K562 (cell line): ENCODE results near the gene SOWAHB. TPM values are rescaled to one million over a fixed set of nuclear protein-coding genes. Genes with fewer than 3 reads are reported as not detected.

ENCODE experiments used
- ATAC-seq: fragments of 200-7000 bp; cut with Tn5 transposase; 3 replicates; pipeline ENCODE4 v1.9.1; 2020; ENCODE audit warnings: moderate library complexity
- BruUV-seq: library from RNA; stranded (reverse); fragments of 400-500 nt; replicated peaks from 2 replicates; lab custom pipeline; 2021; lab: Mats Ljungman, UMichigan
- CTCF ChIA-PET: fragments of 300-600 bp; formaldehyde crosslinking; extraction: SDS; loops from one replicate; lab custom pipeline; 2021; ENCODE audit warnings: low intra/inter-chr PET ratio; lab: Yijun Ruan, JAX
- POLR2A ChIA-PET: fragments of 300-600, 350-650 bp; sonication (Branson Sonifier 250); formaldehyde crosslinking; extraction: SDS; loops from one replicate; lab custom pipeline; 2021; ENCODE audit warnings: antibody characterized with exemption, inconsistent platforms; lab: Yijun Ruan, JAX
- DNase-seq, 4 experiments: peaks; one replicate each; pipeline versions ENCODE4 v3.0.0 to v3.0.0-alpha.2; 2011 to 2018; ENCODE audit warnings: low spot score in 3 of 4, mixed read lengths in 3 of 4; ENCODE audit errors: extremely low read depth in 1 of 4
- FAIRE-seq: peaks from 2 replicates; lab custom pipeline; 2011; peaks lifted over from hg19 to GRCh38; lab: Jason Lieb, UNC
- H2AFZ ChIP-seq: 2 replicates; pipeline ENCODE4 v1.6.0; 2011; ENCODE audit warnings: low read depth, low read length, control low read depth, inconsistent platforms
- H3K27ac ChIP-seq: fragments of 200-600 bp; 3 replicates; pipeline ENCODE4 v1.8.0; 2011; ENCODE audit warnings: low read depth, mild to moderate bottlenecking, control low read depth, inconsistent platforms, low read length, moderate library complexity, mixed read lengths; ENCODE audit errors: extremely low read depth
- H3K27me3 ChIP-seq, 2 experiments: fragments of 300-600 bp in 1 of 2; 2 replicates in 1 of 2; 3 replicates in 1 of 2; pipeline versions ENCODE4 v1.6.0 to v1.8.0; 2011; ENCODE audit warnings: inconsistent platforms in 2 of 2, low read length in 2 of 2, mild to moderate bottlenecking in 1 of 2, mixed read lengths in 1 of 2, moderate library complexity in 1 of 2; ENCODE audit not compliant: control insufficient read depth in 2 of 2, insufficient read depth in 2 of 2
- H3K36me3 ChIP-seq: fragments of 300-600 bp; 3 replicates; pipeline ENCODE4 v1.8.0; 2011; ENCODE audit warnings: mild to moderate bottlenecking, low read length, inconsistent platforms; ENCODE audit not compliant: control insufficient read depth, insufficient read depth
- H3K4me1 ChIP-seq, 2 experiments: fragments of 200-600 bp in 1 of 2; replicated peaks in 1 of 2; 2 replicates in 1 of 2; 3 replicates in 1 of 2; pipeline versions ENCODE4 v1.5.1 to v1.8.0; 2011; ENCODE audit warnings: inconsistent platforms in 2 of 2, low read length in 2 of 2, mild to moderate bottlenecking in 1 of 2, mixed read lengths in 1 of 2, moderate library complexity in 1 of 2; ENCODE audit not compliant: control insufficient read depth in 2 of 2, insufficient read depth in 2 of 2
- H3K4me2 ChIP-seq: 2 replicates; pipeline ENCODE4 v1.6.1; 2011; ENCODE audit warnings: low read length, control low read depth, inconsistent platforms, mixed read lengths; ENCODE audit not compliant: insufficient read depth
- H3K4me3 ChIP-seq: fragments of 200-600 bp; sonication (generic), shearing (Covaris generic); 2 replicates; pipeline ENCODE4 v1.5.1; 2016; ENCODE audit warnings: control low read depth, inconsistent platforms
- H3K79me2 ChIP-seq: fragments of 200-600 bp; 3 replicates; pipeline ENCODE4 v1.8.0; 2011; ENCODE audit warnings: low read length, inconsistent platforms; ENCODE audit not compliant: control insufficient read depth, insufficient read depth
- H3K9ac ChIP-seq, 2 experiments: 2 replicates each; pipeline versions ENCODE4 v1.6.0 to v1.6.1; 2011; ENCODE audit warnings: low read depth in 2 of 2, low read length in 2 of 2, control low read depth in 1 of 2, inconsistent platforms in 1 of 2, mild to moderate bottlenecking in 1 of 2, mixed read lengths in 1 of 2; ENCODE audit not compliant: insufficient read depth in 1 of 2
- H3K9me1 ChIP-seq: one replicate; pipeline ENCODE4 v1.6.0; 2011; ENCODE audit warnings: inconsistent platforms, mild to moderate bottlenecking, low read length, moderate library complexity; ENCODE audit not compliant: control insufficient read depth, insufficient read depth
- H3K9me3 ChIP-seq: replicated peaks from 2 replicates; pipeline ENCODE4 v1.5.1; 2011; ENCODE audit warnings: low read depth, low read length, inconsistent platforms; ENCODE audit not compliant: control insufficient read depth, insufficient read depth
- H4K20me1 ChIP-seq: replicated peaks from 2 replicates; pipeline ENCODE4 v1.6.1; 2011; ENCODE audit warnings: low read length, inconsistent platforms, mixed read lengths; ENCODE audit not compliant: control insufficient read depth, insufficient read depth
- CHD4 ChIP-seq: fragments of 200-600 bp; sonication (generic); IDR thresholded peaks from 3 replicates; pipeline ENCODE4 v1.6.1; 2012; ENCODE audit warnings: low read depth, mild to moderate bottlenecking, mixed read lengths, low read length, inconsistent platforms; ENCODE audit not compliant: insufficient read depth, insufficient replicate concordance, poor library complexity, severe bottlenecking
- CLOCK ChIP-seq: fragments of 250-450 bp; sonication (Bioruptor Pico); IDR thresholded peaks from 2 replicates; pipeline ENCODE4 v1.4.0; 2020; ENCODE audit warnings: mild to moderate bottlenecking, moderate library complexity, borderline replicate concordance
- HCFC1 ChIP-seq: IDR thresholded peaks from 2 replicates; pipeline ENCODE4 v1.6.1; 2012; ENCODE audit warnings: low read depth, low read length, improper control_type of control experiment
- KLF13 ChIP-seq: fragments of 450-650 bp; IDR thresholded peaks from 2 replicates; pipeline ENCODE4 v1.6.1; 2016; ENCODE audit warnings: missing genetic modification characterization, low read depth, mild to moderate bottlenecking, missing compliant biosample characterization, moderate library complexity, borderline replicate concordance
- RBM22 ChIP-seq: fragments of 200-400 bp; formaldehyde crosslinking; IDR thresholded peaks from 2 replicates; pipeline ENCODE4 v1.6.1; 2018; ENCODE audit warnings: low read length, low read depth; ENCODE audit not compliant: poor library complexity, severe bottlenecking
- ZFP1 ChIP-seq: fragments of 450-650 bp; formaldehyde crosslinking; IDR thresholded peaks from 2 replicates; pipeline ENCODE4 v1.4.0; 2020; ENCODE audit warnings: mild to moderate bottlenecking, mixed read lengths
- ZNF318 ChIP-seq, 2 experiments: fragments of 450-650 bp; IDR thresholded peaks; 2 replicates each; pipeline ENCODE4 v1.6.1; 2016; ENCODE audit warnings: mild to moderate bottlenecking in 2 of 2, borderline replicate concordance in 1 of 2, low read depth in 1 of 2, moderate library complexity in 1 of 2
- ZNF445 ChIP-seq: fragments of 250-450 bp; sonication (Bioruptor Pico); IDR thresholded peaks from 2 replicates; pipeline ENCODE4 v1.4.0; 2020; ENCODE audit warnings: low read depth, mild to moderate bottlenecking, moderate library complexity
- WGBS: fragments of 100-300 bp; shearing (Covaris generic); methylation state at CpG from one replicate; pipeline ENCODE4 v1.1.6; 2016; ENCODE audit warnings: low coverage, mixed read lengths; ENCODE audit not compliant: insufficient coverage; ENCODE audit errors: missing lambda C conversion rate; 5-methylcytosine and 5-hydroxymethylcytosine counted together
- in situ Hi-C: fragments of 300-500 bp; cut with MboI; formaldehyde crosslinking; loops from 4 replicates; pipeline ENCODE4 v1.15.0; 2018; ENCODE audit warnings: inconsistent platforms, mixed read lengths
- intact Hi-C: fragments of 100-400 bp; cut with micrococcal nuclease; formaldehyde crosslinking; loops from 2 replicates; pipeline ENCODE4 v1.14.2; 2022
- polyA plus RNA-seq, 8 experiments: library from polyadenylated mRNA; depleted of rRNA in 4 of 8; stranded (reverse) in 5 of 8; unstranded in 3 of 8; fragments of >200 nt; fragmentation: Nextera tagmentation in 2 of 8; fragmentation: Illumina TruSeq in 1 of 8; extraction: Ambion mirVana in 2 of 8; extraction: Trizol in 1 of 8; gene quantifications; 2 replicates each; pipeline versions ENCODE4 v1.2.1 to v1.2.3, GENCODE V29; 2011 to 2014; ENCODE audit warnings: inconsistent platforms in 1 of 8, missing spikeins in 1 of 8
- total RNA-seq, 7 experiments: library from RNA; depleted of rRNA in 6 of 7; stranded (reverse); fragments of >200 nt in 6 of 7; fragmentation: Illumina TruSeq in 2 of 7; extraction: Trizol in 2 of 7; gene quantifications; 2 replicates each; pipeline versions ENCODE4 v1.2.1 to v1.2.3, GENCODE V29; 2011 to 2021; ENCODE audit warnings: low replicate concordance in 1 of 7
- TF ChIP-seq, protein P1 (sequence below): fragments of 450-650 bp; IDR thresholded peaks from one replicate; pipeline ENCODE4 v1.6.1; 2018; ENCODE audit warnings: mild to moderate bottlenecking, moderate library complexity; ENCODE audit not compliant: partially characterized antibody

Gene SOWAHB
- total and polyA plus RNA-seq, 9 of the 15 experiments (the other 6 are each of a cell fraction or from before 2014, with no cell fraction given) = not detected

- WGBS = 6% methylated on average over 2 of the region's 2 CpGs
- Histone ChIP-seq H2AFZ (no peak overlapping the region), H3K4me2 (no peak overlapping the region), H3K27me3 (peaks cover 0 to 6% of the 10 kb centered on the region in 2 experiments; a peak in 1 of 5 replicates), H3K4me3 (no peak overlapping the region), H3K79me2 (no peaks in the 10 kb centered on the region), H3K4me1 (no peaks in the 10 kb centered on the region), H3K27ac (no peak overlapping the region), H3K9me1 (no peaks in the 10 kb centered on the region), H3K9me3 (no peaks in the 10 kb centered on the region), H3K9ac (no peak overlapping the region), H3K36me3 (no peaks in the 10 kb centered on the region), H4K20me1 (no peaks in the 10 kb centered on the region)
- no TSS peak for BruUV-seq
- in situ Hi-C loops (no loop called here), intact Hi-C loops (no loop called here)
- DNase-seq (no peak), ATAC-seq (no peak), FAIRE-seq (no peak)
- ChIA-PET POLR2A (no interaction called here), CTCF (no interaction called here)
- no peak for TF ChIP-seq CHD4
- no peak for TF ChIP-seq CLOCK (CRISPR knock-in tag)
- TF ChIP-seq KLF13 (tag) = no peak
- TF ChIP-seq RBM22 = no peak
- TF ChIP-seq ZFP1 (CRISPR knock-in tag) = no peak
- TF ChIP-seq ZNF318 (IDR thresholded peaks at IDR 0.05; ENCODE audit: borderline replicate concordance in 1 of 2, low read depth in 1 of 2) = no peak
- TF ChIP-seq, protein P1, sequence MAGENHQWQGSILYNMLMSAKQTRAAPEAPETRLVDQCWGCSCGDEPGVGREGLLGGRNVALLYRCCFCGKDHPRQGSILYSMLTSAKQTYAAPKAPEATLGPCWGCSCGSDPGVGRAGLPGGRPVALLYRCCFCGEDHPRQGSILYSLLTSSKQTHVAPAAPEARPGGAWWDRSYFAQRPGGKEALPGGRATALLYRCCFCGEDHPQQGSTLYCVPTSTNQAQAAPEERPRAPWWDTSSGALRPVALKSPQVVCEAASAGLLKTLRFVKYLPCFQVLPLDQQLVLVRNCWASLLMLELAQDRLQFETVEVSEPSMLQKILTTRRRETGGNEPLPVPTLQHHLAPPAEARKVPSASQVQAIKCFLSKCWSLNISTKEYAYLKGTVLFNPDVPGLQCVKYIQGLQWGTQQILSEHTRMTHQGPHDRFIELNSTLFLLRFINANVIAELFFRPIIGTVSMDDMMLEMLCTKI = no peak
- TF ChIP-seq HCFC1 = no peak
- no peak for TF ChIP-seq ZNF445 (CRISPR knock-in tag)
Measured at GRCh38 chr4:76857074-76857409, 40.9 kb downstream of the SOWAHB start.
